HS-5 (cell line): Measurements from ENCODE around the gene OLIG2.

ENCODE experiments used
- DNase-seq: peaks from one replicate; pipeline ENCODE4 v3.0.0-alpha.2; 2012; ENCODE audit warnings: low read depth

The OLIG2 gene

DNA sequence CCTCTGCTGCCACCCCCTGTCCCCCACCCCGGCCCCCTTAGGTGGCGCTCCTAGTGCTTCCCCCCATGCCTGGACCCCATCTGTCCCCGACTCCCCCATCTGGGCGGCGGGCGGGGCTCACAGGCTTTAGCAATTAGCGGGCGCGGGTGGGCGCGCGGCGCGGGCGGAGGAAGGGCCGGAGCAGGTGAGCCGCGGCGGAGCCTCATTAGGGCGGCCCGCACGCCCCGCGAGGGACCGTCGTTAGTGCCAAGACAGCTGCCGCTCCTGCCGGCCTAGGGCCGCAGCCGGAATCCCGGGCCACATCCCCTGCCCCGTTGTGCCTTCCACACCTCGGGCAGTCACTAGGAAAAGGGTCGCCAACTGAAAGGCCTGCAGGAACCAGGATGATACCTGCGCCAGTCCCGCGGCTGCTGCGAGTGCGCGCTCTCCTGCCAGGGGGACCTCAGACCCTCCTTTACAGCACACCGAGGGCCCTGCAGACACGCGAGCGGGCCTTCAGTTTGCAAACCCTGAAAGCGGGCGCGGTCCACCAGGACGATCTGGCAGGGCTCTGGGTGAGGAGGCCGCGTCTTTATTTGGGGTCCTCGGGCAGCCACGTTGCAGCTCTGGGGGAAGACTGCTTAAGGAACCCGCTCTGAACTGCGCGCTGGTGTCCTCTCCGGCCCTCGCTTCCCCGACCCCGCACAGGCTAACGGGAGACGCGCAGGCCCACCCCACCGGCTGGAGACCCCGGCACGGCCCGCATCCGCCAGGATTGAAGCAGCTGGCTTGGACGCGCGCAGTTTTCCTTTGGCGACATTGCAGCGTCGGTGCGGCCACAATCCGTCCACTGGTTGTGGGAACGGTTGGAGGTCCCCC, 7.6 kb downstream of the OLIG2 start:
- DNase-seq = no peak

DNA sequence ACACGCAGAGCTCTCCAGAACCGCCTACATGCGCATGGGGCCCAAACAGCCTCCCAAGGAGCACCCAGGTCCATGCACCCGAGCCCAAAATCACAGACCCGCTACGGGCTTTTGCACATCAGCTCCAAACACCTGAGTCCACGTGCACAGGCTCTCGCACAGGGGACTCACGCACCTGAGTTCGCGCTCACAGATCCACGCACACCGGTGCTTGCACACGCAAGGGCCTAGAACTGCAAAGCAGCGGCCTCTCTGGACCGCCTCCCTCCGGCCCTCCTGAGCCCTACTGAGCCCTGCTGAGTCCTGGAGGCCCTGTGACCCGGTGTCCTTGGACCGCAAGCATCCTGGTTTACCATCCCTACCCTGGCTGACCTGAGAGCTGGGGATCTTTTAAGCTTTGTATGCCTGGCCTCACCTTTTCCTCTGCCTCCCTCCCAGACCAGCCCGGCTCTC, 8.3 kb downstream of the OLIG2 start:
- DNase-seq = no peak

DNA sequence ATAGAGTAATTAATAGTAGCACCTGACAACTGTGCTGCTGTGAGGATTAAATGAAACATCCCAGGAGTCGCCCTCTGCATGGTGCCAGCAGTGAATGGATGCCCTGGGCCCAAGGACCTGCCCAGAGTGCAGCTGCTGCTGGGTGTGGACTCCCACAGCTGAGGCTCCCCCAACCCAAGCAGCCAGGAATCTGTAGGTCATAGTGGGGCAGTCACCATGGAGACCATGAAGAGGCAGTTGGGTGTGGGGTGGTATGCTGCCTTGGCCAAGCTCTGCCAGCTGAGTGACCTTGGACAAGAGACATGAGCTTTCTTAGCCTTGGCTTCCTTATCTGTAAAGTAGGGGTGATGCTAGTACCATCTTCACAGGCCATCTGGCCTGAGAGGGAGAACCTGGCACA, 9.4 kb downstream of the OLIG2 start:
- no peak for DNase-seq

- DNase-seq = peak; percentile 49
Observed at GRCh38 chr21:33036430-33037162, 10.9 kb downstream of the OLIG2 start.

DNA sequence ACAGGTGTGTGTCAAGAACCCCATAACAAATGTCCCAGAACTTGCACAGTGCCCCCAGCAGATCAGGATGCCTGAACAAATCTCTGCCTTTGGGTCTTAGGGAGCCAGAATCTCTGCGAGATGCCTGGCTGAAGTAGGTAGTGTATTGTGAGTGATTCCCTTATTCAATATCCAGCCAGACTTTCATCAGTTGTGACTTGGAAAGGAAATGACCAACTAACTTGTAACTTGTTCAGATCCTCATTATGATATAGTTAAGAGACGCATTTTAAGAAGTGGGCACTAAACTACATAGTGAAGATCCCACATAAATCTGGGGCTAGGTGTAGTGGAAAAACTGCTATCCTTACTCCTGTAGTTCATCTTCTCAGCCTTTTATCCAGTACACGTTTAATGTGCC, 11.8 kb downstream of the OLIG2 start:
- DNase-seq = no peak

- no peak for DNase-seq
Observed at GRCh38 chr21:33039536-33039935, 13.8 kb downstream of the OLIG2 start.

DNA sequence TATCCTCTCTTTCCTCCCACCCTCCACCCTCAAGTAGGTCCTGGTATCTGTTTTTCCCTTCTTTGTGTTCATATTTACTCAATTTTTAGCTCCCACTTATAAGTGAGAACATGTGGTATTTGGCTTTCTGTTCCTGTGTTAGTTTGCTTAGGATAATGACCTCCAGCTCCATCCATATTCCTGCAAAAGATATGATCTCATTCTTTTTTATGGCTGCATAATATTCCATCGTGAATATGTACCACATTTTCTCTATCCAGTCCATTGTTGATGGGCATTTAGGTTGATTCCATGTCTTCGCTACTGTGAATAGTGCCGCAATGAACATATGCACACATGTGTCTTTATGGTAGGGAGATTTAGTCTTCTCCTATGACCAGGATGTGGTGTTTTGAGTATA, 14.5 kb downstream of the OLIG2 start:
- no peak for DNase-seq

DNA sequence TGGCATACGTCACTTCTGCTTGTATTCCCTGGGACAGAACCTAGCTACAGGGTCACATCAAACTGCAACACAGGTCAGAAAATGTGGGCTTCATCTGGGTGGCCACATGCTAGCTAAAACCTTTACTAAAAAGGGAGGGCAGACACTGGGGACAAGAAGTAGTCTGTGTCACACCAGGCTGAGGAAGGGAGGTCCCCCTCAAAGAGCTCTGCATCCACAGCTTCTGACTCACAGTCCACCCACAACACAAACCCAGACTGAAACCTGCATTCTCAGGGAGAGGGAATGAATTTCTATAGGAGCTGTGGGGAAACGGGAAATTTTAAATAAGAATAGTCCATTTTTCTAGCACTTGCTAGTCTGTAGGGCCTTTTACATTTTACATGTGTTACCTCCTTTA, 16.2 kb downstream of the OLIG2 start:
- no peak for DNase-seq

DNA sequence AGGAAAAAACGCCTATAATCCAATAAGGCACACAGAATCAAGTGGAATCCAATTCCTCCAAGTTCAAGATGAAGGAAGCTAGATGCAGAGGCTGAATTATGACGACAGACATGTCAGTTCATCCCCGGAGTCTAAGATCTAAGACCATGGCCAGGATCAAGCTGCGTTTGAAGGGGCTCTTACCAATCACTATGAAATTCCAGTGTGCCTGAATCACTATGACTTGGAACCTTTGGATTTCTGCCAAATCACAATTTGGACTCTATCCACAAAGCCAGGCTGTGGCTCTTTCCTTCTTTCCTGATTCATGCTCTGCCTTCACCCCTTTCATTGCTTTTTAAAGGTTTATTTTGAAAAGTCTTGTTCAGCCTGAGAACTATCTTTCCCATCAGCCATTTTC, 17.1 kb downstream of the OLIG2 start:
- DNase-seq = peak; percentile 91

GRCh38 chr21:33046455-33046854, 20.7 kb downstream of the OLIG2 start:
- no peak for DNase-seq

DNA sequence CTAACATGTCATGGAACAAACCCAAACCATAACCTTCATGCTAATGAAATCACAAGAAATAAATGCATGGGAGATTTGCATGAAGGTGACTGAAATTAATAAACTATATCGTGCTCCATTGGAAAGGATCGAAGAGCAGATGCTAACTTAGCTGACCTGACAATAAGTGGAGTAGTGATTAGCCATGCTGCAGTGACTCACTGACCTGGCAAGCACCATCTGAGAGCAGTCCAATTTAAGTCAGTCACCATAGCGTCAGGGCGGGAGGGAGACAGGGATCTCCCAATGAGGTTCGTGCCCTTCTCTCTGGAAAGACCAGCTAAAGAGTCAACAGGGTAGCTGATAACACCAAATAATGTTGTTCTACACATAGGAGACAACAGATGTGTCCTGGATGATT, 21.5 kb downstream of the OLIG2 start:
- DNase-seq = peak; percentile 56

DNA sequence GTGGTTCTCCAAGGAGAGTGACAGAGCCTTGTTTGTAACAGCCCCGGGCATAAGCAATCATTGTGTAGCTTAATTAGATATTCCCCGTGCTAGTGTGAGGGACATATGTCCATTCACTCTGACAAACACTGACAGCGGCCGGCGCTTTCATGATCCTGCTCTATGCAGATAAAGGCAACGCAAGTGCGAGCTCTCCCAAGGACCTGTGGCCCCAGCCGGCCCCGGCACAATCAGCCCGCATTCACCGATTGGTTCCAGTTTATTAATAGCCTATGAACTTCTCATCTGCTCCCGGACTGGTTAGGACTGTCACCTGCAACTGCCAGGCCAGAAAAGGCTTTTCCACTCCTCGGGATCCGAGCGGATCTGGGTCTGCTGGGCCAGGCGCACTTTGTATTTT, 26.2 kb downstream of the OLIG2 start:
- no peak for DNase-seq

- DNase-seq = no peak
Observed at GRCh38 chr21:33053951-33054350, 28.2 kb downstream of the OLIG2 start.

DNA sequence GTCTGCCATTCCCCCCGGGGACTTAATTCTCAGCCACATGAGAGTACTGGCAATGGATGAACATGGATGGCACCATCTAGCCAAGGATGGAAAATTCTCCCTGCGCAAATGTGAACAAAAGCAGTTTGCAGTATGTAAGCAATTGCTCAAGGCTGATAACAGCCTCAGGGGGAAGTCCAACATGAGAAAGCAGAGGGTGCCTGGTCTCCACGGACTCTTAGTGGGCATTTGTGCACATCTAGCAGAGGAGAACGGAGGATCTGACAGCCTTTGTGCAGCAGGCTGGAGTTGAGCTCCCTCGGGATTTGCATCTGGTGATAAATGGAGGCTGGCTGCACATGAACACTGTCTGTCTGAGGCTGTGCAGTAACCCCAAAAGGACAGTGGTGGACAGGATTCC, 30.3 kb downstream of the OLIG2 start:
- no peak for DNase-seq

- no peak for DNase-seq
Observed at GRCh38 chr21:33057385-33057940, 31.7 kb downstream of the OLIG2 start.

- DNase-seq = no peak
Observed at GRCh38 chr21:33058527-33058926, 32.8 kb downstream of the OLIG2 start.

GRCh38 chr21:33058957-33059356, 33.2 kb downstream of the OLIG2 start:
- DNase-seq = no peak

DNA sequence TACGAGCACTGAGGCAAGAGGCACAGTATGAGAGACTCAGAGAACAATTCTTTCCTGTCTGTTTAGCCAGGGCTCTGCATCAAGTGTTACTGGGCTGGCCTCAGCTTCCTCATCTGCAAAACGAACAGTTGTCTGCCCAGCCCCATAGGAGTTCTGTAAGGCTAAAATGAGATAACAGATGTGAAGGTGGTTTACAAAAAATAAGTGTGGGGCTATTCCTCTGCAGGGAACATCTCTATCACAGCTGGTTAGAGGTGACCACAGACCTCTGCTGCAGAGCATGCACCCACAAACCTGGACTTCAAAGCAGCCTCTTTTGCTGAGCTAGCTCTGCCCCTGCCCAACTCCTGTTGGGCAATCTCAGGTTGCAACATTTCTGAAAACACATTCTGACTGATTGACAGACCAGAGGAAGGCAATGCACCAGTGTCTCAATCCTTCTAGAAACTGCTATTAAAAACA, 33.7 kb downstream of the OLIG2 start:
- DNase-seq = no peak

DNA sequence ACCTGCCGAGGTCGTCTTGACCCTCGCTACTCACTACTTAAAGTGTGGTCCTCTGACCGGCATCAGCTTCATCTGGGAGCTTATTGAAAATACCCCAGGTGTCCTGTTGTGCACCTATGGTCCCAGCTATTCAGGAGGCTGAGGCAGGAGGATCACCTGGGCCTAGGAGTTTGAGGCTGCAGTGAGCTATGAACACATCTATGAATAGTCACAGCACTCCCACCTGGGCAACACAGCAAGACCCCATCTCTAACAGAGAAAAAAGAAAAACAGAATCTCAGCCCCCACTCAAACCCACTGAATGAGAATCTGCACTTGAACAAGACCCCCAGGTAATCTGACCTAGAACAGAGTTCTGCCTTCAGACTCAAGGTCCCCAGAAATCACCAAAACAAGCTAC, 35.5 kb downstream of the OLIG2 start:
- no peak for DNase-seq

DNA sequence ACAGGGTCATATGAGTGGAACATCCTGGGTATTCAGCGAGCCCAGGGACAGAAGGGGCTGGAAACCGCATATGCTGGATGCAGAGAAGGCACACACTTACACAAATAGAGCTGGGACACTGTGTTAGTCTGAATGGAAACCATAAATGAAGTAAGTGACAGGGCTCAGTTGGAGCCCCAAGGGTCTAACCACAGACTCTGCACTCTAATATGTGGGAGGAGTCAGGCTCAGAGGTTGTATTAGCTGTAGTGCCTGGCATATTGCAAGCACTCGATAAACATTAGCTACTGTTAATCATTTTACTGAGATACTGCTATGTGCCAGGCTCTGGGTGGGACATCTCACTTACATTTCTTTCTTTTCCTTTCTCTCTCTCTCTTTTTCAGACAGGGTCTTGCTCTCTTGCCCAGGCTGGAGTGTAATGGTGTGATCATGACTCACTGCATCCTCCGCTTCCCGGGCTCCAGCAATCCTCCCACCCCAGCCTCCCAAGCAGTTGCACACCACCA, 37.7 kb downstream of the OLIG2 start:
- DNase-seq = no peak

- no peak for DNase-seq
Observed at GRCh38 chr21:33063907-33064622, 38.3 kb downstream of the OLIG2 start.
